HG03108 (cell line): ENCODE results near the gene STAT1.
A peak's percentile ranks its signal among the peaks of the same experiment; 100 is the strongest.

Experiments
- ATAC-seq: cut with Tn5 transposase; IDR thresholded peaks from one replicate; pipeline ENCODE4 v1.9.1; 2021; ENCODE audit warnings: moderate library complexity; ENCODE audit not compliant: unreplicated experiment

STAT1 gene

GRCh38 chr2:191013932-191014652, at the start of gene STAT1:
STAT1 (minus strand) TSS chr2:191014171; CDS start chr2:191010003, 4,168 bp downstream.
- peak; percentile 82 for ATAC-seq

DNA sequence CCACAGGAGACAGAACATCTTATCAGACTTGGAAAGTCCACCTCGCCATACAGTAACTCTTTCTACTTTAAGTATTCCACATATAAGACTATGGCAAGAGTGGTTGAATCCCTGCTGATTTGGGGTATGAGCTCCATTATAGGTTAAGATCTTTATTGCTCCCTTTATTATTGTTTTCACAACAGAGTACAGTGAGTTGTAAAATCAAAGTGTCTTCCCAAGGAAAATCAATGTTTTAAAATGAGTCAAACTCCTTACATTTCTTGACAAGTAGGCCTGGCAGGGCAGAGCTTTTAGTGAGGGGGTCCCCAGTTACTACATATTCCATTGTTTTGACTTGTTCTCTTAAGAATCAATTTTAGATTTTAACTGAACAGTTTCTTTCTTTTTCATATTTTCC, 49.6 kb upstream of the STAT1 start:
- no peak for ATAC-seq

DNA sequence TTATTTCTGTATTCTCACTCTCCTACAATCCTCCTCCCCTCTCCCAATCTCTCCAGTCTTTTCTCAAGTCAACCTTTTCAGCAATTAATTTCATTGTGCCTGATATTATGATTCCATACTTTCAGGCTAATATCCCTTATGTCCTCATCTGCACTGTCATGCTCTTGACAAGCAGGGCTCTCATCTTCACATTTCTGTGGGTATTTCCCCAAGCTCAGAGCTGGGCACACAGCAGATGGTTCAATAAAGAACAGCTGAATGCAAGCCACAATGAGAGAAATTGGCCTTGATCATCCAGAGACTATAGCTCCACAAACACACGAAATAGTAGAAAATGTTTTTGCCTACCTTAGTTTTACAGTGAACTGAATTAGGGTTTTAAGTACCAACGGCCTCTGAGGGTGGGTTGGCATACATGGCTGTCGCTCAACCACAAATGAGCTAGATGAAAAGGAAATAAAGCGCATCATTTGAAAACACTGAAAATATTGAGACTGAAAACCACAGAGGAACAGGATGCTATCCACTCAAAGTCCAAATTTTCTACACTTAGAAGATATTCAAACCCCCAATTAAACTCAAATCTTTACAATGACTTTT, 47.5 kb upstream of the STAT1 start:
- ATAC-seq: no peak

- no peak for ATAC-seq
Observed at GRCh38 chr2:191059308-191059707, 45.3 kb upstream of the STAT1 start.

DNA sequence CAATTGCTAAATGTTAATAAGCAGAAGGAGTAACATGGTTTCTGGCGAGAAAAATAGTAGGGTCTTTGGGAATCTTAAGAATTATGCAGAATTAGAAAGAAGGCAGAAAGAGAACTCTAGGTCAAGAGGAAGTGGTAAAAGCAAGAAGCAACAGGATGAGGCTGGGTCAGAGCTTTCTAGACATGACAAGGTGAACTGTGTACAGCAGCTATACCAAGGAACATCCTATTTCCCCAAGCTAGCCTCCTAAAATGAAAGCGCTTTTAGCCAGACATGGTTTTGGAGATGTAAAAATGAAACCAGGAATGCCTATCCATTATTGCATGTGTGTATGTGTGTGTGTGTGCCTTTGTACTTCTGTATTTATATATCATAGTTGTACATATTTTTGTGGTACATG, 42.3 kb upstream of the STAT1 start:
- ATAC-seq: no peak

- no peak for ATAC-seq
Observed at GRCh38 chr2:191053256-191053655, 39.3 kb upstream of the STAT1 start.

- no peak for ATAC-seq
Observed at GRCh38 chr2:191051825-191052778, 38.1 kb upstream of the STAT1 start.

DNA sequence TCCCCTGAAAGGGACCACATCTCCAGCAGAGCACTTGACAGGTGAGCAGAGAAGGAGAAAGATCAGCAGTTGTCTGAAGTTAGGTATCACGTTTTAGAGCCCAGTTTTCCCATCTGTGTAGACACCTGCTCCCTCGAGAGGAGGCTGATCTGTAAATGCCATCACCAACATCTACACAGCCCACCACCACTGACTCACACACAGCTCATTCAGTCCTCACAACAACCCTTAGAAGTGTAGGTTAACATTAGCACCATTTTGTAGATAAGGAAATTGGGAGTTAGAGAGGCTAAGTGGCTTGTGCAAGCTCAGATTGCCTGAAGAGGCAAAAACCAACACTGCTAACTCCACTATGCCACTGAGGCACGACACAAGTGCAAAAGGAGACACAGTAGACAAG, 37.2 kb upstream of the STAT1 start:
- no peak for ATAC-seq

GRCh38 chr2:191050640-191050987, 36.6 kb upstream of the STAT1 start:
- no peak for ATAC-seq

DNA sequence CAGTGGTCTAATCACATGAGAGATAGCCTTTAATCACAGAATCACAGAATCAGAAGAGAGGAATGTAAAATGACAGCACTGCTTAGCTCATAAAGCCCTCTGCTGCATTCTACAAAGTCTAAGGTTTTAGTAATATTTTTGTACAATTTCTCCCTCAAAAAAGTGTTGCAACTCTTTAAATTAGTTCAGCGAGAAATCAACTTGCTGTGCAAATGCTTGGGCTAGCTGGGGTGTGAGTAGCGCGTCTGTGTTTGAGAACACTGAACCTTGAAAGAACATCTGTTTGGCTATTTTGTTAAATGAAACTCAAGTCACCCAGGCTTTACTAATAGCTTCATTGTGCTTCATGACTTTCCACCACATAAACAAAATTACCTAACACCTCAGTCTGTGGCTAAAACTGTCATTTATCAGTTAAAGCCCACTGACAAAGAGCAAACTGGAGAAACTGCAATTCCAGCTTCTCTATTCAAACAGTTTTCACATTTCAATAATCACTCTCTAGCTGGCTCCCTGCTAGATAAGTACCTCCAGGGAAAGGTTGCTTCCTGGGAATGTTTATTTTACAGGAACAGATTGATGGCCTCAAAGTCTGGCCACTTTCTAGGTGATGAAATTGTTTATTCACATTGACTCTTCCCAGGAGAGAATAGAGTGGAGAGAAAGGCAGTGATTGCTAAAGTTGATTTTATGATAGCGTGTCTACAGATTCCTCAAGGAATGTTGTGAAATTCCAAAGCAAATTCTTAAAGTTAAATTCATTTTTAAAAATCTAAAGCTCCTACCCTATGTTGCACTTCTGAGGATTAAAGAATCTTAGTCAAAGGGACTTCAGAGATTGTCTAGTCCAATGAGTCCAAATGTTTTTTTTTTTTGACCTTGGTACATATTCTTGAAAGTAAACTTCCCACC, 36.0 kb upstream of the STAT1 start:
- peak; percentile 68 for ATAC-seq

GRCh38 chr2:191048073-191048472, 34.1 kb upstream of the STAT1 start:
- ATAC-seq: no peak

DNA sequence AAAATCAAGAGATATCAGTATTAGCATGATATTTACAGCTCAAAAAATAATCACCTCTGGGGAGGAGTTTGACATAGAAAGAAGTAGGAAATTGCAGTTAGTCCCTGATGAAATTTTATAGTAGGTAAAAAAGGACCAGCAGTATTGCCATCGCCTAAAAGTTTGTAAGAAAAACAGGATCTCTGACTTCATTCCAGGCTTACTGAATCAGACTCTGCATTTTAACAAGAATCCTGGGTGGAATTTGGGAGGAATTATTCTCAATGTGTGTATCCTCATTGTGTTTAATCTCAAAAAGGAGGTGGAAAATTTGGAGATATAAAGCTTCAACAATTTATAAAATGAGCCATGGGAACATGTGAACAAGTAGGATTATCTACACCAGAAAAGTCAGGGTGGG, 31.2 kb upstream of the STAT1 start:
- ATAC-seq: no peak

DNA sequence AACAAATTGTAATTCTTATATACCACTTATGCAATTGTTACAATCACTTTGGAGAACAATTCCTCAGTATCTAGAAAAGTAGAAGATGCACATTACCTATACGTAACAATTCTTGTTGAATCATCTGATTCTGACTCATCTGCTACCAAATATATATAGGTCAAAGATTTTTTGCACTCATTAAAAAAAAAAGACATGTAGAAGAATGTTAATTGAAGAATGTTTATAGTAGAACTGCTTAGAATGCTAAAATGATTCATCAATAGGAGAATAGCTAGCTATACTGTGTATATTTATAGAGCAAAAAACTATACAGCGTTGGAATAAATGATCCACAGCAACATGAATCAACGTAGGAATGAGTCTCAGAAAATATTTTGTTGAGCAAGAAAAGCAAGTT, 29.5 kb upstream of the STAT1 start:
- ATAC-seq: no peak

- no peak for ATAC-seq
Observed at GRCh38 chr2:191041418-191042161, 27.6 kb upstream of the STAT1 start.

DNA sequence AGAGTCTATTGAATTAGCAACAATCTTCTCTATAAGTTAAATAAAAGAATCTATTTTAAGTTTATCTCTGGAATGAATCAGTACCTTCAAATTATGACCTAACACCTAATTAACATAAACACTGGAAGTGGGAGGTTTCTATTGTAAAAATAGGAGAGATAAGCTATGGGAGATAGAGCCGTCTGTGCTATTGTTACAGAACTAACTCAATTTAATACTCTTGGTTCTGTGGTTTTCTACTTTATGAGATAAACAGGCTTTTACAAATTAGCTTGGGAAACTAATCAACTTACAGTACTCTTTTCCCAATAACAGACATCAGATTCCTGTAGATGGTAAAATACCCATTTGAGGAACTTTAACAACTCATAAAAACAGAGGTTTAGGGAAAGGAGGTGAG, 25.6 kb upstream of the STAT1 start:
- ATAC-seq: no peak

DNA sequence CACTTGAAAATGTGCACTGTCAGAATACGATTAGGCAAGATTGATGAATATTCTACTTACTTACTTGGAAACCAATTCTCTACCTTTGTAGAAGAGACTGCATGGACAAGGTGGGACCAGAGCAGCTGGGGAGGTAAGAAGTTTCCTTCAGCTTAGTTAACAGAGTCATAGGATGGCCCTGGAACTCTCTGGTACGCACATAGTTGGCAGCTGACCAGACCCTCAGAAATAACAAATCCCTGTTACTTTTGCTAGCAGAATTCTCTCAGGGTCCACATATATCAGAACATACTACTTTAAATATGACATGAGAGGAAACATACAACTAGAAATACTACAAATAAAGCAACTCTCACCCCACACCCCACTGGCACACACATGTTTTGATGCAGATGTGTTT, 24.8 kb upstream of the STAT1 start:
- ATAC-seq: no peak

GRCh38 chr2:191038241-191038725, 24.3 kb upstream of the STAT1 start:
- no peak for ATAC-seq

DNA sequence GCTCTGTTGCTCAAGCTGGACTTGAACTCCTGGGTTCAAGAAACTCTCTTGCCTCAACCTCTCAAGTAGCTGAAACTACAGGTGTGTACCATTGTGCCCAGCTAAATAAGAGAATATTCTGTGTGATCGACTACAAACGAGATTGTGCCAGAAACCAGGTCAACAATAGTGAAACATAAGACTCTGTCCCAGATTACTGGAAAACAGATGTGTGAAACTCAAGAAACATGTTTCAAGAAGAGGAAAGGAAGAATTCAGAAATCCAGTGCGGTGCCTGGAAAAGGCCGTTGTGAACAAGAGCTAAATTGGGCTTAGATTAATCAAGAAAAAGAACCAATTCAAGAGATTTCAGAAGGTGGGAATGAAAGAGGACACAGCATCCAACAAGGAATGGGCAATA, 23.4 kb upstream of the STAT1 start:
- no peak for ATAC-seq

- ATAC-seq: no peak
Observed at GRCh38 chr2:191036363-191036762, 22.4 kb upstream of the STAT1 start.
